GM18499 (cell line): ENCODE data around the gene MRPL2.
"Not testable (repeated sequence)": the region's sequence is repeated elsewhere in the genome, so short reads cannot be mapped to it uniquely, and the experiment has no call there.

Experiments
- ATAC-seq: cut with Tn5 transposase; IDR thresholded peaks from one replicate; pipeline ENCODE4 v1.9.1; 2021; ENCODE audit warnings: moderate number of reproducible peaks; ENCODE audit not compliant: insufficient read depth, unreplicated experiment

The MRPL2 gene

GRCh38 chr6:43082806-43083655 lies 23.8 kb upstream of the MRPL2 start:
- ATAC-seq = no peak

- ATAC-seq = not testable (repeated sequence)
Observed at GRCh38 chr6:43081922-43082321, 22.7 kb upstream of the MRPL2 start.

GRCh38 chr6:43081043-43081442 lies 21.8 kb upstream of the MRPL2 start:
- ATAC-seq = no peak

- no peak for ATAC-seq
Observed at GRCh38 chr6:43078691-43079090, 19.5 kb upstream of the MRPL2 start.

- ATAC-seq = no peak
Observed at GRCh38 chr6:43077981-43078511, 18.8 kb upstream of the MRPL2 start.

GRCh38 chr6:43077333-43077809 lies 18.1 kb upstream of the MRPL2 start:
- ATAC-seq = no peak

- no peak for ATAC-seq
Observed at GRCh38 chr6:43076464-43077332, 17.5 kb upstream of the MRPL2 start.

GRCh38 chr6:43075670-43076463 lies 16.6 kb upstream of the MRPL2 start, which contains the start of gene PTK7:
TSS of gene PTK7 (plus strand) at chr6:43076314. CDS start at chr6:43076489, 175 bp downstream.
- no peak for ATAC-seq

- ATAC-seq = no peak
Observed at GRCh38 chr6:43074847-43075669, 15.8 kb upstream of the MRPL2 start.

GRCh38 chr6:43070028-43070632 lies 10.9 kb upstream of the MRPL2 start:
- no peak for ATAC-seq

- no peak for ATAC-seq
Observed at GRCh38 chr6:43062818-43063217, 3.6 kb upstream of the MRPL2 start.

- ATAC-seq = no peak
Observed at GRCh38 chr6:43061861-43062260, 2.6 kb upstream of the MRPL2 start.

GRCh38 chr6:43060755-43061633 lies 1.8 kb upstream of the MRPL2 start:
- no peak for ATAC-seq

- ATAC-seq = no peak
Observed at GRCh38 chr6:43060034-43060754, 960 bp upstream of the MRPL2 start.

GRCh38 chr6:43058531-43058930 lies 703 bp downstream of the MRPL2 start:
- ATAC-seq = no peak

GRCh38 chr6:43055966-43056365 lies 3.3 kb downstream of the MRPL2 start:
- no peak for ATAC-seq
